ENCODE data around the gene PER1.
"Not testable (repeated sequence)": the region's sequence is repeated elsewhere in the genome, so short reads cannot be mapped to it uniquely, and the experiment has no call there.

The PER1 gene

GRCh38 chr17:8170186-8170585 is 18.0 kb upstream of the PER1 start:
- DNase-seq: not testable (repeated sequence)

- no peak for DNase-seq
These were observed 15.3 kb upstream of the PER1 start for GRCh38 chr17:8167526-8167925.

- DNase-seq: no peak
These were observed 14.5 kb upstream of the PER1 start for GRCh38 chr17:8166731-8167130.

- no peak for DNase-seq
These were observed 12.6 kb upstream of the PER1 start for GRCh38 chr17:8164815-8165131.

- DNase-seq: no peak
These were observed 12.0 kb upstream of the PER1 start for GRCh38 chr17:8163978-8164814.

- no peak for DNase-seq
These were observed 11.1 kb upstream of the PER1 start for GRCh38 chr17:8162997-8163977.

DNA sequence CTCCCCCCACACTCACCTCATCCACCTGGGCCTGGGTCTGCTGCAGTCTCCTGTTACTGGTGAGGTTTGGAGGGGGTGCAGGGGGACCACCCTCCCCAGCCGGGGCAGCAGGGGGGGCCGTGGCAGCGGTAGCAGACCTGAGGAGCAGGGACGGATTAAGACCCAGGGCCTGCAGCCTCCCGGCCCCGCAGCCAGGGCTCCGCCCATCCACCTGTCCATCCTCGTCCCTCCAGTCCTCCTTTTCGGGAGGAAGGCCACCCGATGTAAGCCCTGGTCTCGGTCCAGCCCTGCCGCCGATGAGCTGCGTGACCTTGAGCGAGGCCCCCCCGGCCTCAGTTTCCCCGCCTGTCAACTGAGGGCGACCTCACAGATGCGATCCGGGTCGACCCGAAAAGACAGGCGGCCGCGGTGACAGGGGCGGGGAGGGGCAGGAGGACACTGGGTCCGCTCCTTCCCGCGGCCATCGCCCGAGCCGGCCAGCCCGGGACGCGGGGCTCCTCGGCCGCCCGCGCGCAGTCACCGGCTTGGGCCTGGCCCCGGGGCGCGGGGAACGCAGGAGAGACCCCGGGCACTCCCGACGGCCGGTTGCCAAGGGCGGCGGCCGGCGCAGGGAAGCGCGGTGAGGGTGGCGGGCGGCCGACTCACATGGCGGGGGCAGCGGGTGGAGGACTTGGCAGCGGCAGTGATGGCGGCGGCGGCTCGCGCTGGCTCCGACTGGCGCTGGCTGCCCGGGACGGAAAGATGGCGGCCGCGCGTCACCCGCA is 10.2 kb upstream of the PER1 start, which contains the start of gene VAMP2:
Gene VAMP2, minus strand, starts transcription at position 716 of the 764 bp plus-strand sequence. Its CDS starts 69 bp downstream, at position 647.
- no peak for DNase-seq

DNA sequence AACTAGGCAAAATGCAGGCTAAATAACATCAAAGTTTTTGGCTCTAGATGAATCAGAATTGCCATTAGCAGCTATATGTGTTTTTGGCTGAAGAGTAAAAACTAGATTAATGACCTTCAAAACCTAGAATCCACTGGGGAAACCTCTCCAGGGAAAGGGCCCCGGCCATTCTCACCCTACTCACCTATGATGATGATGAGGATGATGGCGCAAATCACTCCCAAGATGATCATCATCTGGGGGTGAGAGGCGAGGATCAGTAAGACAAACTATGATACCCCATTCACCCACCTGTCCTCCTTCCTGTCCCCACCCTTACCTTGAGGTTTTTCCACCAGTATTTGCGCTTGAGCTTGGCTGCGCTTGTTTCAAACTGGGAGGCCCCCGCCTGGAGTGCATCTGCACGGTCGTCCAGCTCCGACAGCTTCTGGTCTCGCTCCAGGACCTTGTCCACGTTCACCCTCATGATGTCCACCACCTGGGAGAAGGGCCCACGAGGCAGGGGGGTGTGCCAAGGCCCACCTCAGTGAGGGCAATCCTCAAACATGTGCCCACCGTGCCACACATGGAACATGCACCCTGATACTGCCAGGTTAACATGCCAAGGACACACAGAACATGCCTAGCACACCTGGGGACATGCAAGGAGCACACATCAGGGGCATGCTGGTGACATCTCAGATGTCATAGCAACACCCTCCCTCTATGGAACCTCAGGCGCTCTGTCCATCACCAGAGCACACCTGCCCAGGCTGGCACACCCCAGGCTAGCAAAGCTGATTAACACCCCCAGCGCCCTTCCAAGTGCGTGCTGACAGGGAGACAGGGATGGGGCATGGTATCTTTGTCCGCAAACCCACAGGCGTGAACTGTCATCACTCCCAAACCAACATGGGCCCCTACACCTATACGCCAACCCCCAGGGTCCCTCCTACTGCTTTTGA is 9.4 kb upstream of the PER1 start:
- no peak for DNase-seq

DNA sequence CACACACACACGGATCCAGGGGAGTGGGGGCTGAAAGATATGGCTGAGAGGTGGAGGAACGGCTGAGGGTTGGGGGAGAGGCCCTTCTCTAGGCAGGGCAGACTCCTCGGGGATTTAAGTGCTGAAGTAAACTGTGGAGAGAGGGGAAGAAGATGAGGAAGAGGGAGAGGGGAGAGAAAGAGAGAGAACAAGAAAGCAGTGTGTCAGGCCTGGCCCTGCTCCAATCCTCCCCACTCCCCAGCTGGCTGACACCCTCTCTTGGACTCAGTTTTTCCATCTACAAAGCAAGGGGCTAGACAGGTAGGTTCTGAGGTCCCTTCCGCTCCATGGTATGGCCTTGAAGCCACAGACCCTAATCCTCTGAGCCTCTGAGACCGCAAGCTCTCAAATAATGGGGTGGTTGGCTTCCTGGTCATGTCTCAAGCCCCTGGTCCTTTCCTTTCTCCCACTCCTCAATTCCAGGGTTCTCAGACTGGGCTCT is 8.6 kb upstream of the PER1 start:
- no peak for DNase-seq

DNA sequence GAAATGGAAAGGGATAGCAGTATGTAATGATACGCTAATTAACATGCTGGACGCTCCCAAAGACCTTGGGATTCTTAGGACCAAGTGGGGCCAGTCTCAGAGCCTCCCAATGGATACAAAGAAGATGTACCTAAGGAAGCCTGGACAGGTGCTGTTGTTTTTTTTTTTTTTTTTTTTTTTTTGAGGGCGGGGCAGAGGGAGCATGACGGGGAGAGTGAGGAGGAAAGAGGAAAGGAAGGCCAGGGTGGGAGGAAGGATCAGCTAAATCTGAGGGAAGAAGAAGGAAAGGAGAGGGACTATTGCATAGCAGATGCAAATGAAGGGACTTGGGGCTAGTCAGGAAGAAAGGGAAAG is 8.0 kb upstream of the PER1 start:
- no peak for DNase-seq

GRCh38 chr17:8159459-8160223 is 7.4 kb upstream of the PER1 start:
- DNase-seq: no peak

- DNase-seq: no peak
These were observed 6.8 kb upstream of the PER1 start for GRCh38 chr17:8159032-8159400.

DNA sequence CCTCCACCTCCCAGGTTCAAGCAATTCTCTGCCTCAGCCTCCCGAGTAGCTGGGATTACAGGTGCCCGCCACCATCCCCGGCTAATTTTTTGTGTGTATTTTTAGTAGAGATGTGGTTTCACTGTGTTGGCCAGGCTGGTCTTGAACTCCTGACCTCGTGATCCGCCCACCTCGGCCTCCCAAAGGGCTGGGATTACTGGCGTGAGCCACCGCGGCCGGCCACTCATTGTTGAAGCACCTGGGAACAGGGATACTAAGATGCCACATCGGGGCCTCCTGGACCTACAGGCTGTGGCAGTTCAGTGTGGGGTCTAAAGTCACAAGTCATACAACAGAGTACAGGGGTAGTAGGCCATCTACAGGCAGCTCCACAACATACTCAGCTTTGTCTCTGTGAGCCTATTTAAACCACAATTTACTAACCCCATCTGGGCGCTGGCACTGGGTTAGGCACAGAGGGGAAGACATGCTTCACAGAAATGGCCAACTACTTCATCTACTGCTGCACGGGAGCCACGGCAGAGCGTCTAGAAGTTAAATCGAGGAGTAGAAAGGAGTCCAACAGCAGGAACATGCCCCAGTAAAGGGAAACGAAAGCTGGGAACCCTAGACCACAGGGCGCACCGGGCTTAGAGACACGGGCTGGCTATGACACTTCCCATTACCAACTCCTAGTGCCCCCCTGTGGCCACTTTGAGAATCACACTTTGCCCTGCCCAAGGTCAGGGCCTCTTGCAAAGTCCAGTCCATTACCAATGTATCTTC is 6.2 kb upstream of the PER1 start:
- DNase-seq: peak; percentile 35

GRCh38 chr17:8156246-8156992 is 4.2 kb upstream of the PER1 start:
- peak; percentile 85 for DNase-seq

DNA sequence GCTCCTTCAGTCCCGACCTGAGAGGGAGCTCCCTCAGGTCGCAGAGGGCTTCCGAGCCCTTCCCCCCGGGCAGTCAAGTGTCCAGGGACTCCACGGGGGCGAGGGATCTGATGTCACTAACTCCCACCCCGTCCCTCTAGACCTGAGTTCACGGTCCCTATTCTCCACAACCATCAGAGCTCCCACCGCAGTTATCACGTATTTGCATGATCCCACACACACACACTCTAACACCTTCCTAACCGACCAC is 3.7 kb upstream of the PER1 start:
- no peak for DNase-seq

DNA sequence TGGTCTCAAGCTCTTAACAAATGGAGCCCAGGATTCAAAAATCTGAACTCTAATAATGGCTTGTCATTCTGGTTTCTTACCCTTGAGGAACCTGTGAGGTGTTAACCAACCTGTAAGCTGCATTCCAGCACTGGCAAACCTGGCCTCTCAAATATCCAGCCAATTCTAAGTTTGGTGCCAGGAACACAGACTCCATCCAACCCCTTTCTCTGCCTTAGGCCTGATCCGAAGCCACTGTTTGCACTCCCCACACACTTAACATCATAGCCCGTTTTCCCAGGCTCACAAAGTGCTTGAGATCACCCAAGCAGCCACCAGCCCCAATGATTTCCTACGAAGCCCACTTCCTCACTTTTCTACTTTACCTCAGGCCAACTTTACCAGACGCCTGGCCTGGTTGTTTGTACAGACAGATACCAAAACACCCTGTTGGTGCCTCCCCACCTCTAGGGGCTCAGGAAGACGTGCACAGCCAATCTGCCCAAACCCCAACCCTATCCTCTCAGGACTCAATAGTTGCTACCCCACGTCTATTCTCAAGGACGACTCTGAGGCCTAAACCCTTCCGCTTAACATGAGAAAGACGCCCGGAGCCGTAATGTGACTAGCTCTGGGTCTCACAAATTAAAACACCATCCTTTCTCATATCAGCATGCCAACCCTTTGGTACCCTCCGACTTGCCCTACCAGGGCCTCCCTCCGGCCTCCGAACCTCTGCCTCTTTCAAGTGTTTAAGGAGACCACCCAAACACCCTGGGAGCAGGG is 3.2 kb upstream of the PER1 start:
- DNase-seq: no peak

- DNase-seq: no peak
These were observed 2.5 kb upstream of the PER1 start for GRCh38 chr17:8154608-8155155.

- peak; percentile 62 for DNase-seq
These were observed 1.9 kb upstream of the PER1 start for GRCh38 chr17:8153957-8154607.
